ENCODE results near the gene SPAG17.

DNA sequence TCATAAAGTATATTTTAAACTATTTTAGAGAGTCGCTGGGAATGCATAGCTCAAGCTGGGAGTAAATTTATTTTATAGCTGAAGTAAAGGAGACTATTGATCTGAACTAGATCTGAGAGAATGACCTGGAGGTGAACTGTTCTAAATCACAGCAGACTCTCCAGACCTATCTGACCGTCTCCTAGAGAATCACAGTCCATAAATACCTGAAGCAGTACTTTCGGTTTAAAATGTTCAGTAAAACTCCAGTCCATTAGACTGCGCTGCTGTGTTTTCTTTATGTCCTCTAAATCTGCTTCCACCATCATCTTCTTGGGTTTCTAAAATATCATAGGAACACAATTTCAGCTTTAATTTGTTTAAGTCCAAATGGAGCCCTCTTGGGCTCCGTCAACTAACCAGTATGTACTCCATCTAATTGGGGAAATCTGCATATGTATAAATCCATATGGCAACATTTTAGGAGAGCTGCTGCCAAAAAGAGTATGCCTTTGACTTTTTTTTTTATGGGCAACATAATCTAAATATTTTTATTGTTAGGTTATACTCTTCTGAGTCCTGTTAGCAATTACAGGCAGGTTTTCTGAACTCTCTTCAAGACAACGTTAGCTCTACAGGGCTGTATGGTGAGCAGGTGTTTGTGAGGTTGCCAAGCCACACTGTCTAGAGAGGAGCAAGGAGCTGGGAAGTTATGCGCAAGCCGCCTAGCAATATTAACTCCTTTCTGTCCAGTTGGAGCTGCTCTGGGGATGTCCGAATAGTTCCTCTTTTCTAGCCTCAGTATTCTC lies 111.2 kb downstream of the SPAG17 start:
- TF ChIP-seq, protein P1, sequence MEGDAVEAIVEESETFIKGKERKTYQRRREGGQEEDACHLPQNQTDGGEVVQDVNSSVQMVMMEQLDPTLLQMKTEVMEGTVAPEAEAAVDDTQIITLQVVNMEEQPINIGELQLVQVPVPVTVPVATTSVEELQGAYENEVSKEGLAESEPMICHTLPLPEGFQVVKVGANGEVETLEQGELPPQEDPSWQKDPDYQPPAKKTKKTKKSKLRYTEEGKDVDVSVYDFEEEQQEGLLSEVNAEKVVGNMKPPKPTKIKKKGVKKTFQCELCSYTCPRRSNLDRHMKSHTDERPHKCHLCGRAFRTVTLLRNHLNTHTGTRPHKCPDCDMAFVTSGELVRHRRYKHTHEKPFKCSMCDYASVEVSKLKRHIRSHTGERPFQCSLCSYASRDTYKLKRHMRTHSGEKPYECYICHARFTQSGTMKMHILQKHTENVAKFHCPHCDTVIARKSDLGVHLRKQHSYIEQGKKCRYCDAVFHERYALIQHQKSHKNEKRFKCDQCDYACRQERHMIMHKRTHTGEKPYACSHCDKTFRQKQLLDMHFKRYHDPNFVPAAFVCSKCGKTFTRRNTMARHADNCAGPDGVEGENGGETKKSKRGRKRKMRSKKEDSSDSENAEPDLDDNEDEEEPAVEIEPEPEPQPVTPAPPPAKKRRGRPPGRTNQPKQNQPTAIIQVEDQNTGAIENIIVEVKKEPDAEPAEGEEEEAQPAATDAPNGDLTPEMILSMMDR (conservative IDR thresholded peaks at IDR 0.05; ENCODE audit: low read depth, low read length): no peak
- no peak for TF ChIP-seq RCOR1 (IDR thresholded peaks at IDR 0.05; ENCODE audit: insufficient replicate concordance, low read length)

Measured in IMR-90 (cell line).